ENCODE results near the gene BCR.

Gene BCR

GRCh38 chr22:23287136-23288095 is 107.1 kb downstream of the BCR start:
- Histone ChIP-seq H3K9ac (ENCODE audit: insufficient read length, low read depth) (no peak overlapping the region), H3K36me3 (ENCODE audit: insufficient read depth, insufficient read length, low read length) (peaks cover 81% of the 10 kb centered on the region), H3K4me3 (ENCODE audit: insufficient read length, low read depth) (no peak overlapping the region), H3K9me3 (ENCODE audit: insufficient read depth, low read length) (no peaks in the 10 kb centered on the region), H3K4me1 (ENCODE audit: insufficient read depth, insufficient read length) (peaks cover 2% of the 10 kb centered on the region), H3K27me3 (ENCODE audit: insufficient read depth, insufficient read length) (no peaks in the 10 kb centered on the region)
- TF ChIP-seq YY1 (IDR thresholded peaks at IDR 0.05; ENCODE audit: insufficient read depth, insufficient read length) (no peak), SUZ12 (IDR thresholded peaks at IDR 0.05; ENCODE audit: extremely low read depth, insufficient read depth, insufficient read length) (no peak), ZNF274 (IDR thresholded peaks at IDR 0.05; ENCODE audit: low read depth, low read length) (no peak)
- DNase-seq (ENCODE audit: low read depth, low spot score): no peak

- peaks cover 81% of the 10 kb centered on the region for H3K36me3 ChIP-seq (ENCODE audit: insufficient read depth, insufficient read length, low read length)
- no peak overlapping the region for H3K4me3 ChIP-seq (ENCODE audit: insufficient read length, low read depth)
- TF ChIP-seq ZNF274 (IDR thresholded peaks at IDR 0.05; ENCODE audit: low read depth, low read length): no peak
- TF ChIP-seq YY1 (IDR thresholded peaks at IDR 0.05; ENCODE audit: insufficient read depth, insufficient read length): no peak
- no peak for TF ChIP-seq SUZ12 (IDR thresholded peaks at IDR 0.05; ENCODE audit: extremely low read depth, insufficient read depth, insufficient read length)
- DNase-seq (ENCODE audit: low read depth, low spot score): no peak
- no peaks in the 10 kb centered on the region for H3K27me3 ChIP-seq (ENCODE audit: insufficient read depth, insufficient read length)
- no peaks in the 10 kb centered on the region for H3K9me3 ChIP-seq (ENCODE audit: insufficient read depth, low read length)
- peaks cover 2% of the 10 kb centered on the region for H3K4me1 ChIP-seq (ENCODE audit: insufficient read depth, insufficient read length)
- H3K9ac ChIP-seq (ENCODE audit: insufficient read length, low read depth): no peak overlapping the region
These were observed 108.2 kb downstream of the BCR start for GRCh38 chr22:23288301-23289129.

DNA sequence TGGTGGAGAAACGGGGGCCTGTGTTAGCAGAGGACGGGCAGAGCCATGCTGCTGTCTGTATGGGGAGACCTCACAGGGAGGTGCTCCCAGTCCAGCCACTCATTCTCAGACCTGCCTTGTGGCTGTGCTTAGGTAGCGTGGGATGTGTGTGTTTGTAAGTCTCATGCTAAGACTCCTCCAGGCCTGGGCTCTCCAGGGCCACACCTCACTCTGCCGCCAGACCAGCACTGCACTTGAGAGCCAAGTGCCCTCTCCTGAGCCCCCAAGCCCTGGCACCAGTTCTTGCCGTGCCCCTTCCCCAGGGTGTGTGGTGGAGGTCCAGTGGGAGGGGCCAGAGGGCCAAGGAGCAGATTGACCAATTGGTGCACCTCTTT is 108.8 kb downstream of the BCR start:
- Histone ChIP-seq H3K4me3 (ENCODE audit: insufficient read length, low read depth) (no peak overlapping the region), H3K9ac (ENCODE audit: insufficient read length, low read depth) (no peak overlapping the region), H3K27me3 (ENCODE audit: insufficient read depth, insufficient read length) (no peaks in the 10 kb centered on the region), H3K4me1 (ENCODE audit: insufficient read depth, insufficient read length) (peaks cover 2% of the 10 kb centered on the region), H3K9me3 (ENCODE audit: insufficient read depth, low read length) (no peaks in the 10 kb centered on the region), H3K36me3 (ENCODE audit: insufficient read depth, insufficient read length, low read length) (peaks cover 81% of the 10 kb centered on the region)
- TF ChIP-seq ZNF274 (IDR thresholded peaks at IDR 0.05; ENCODE audit: low read depth, low read length): no peak
- no peak for DNase-seq (ENCODE audit: low read depth, low spot score)

- Histone ChIP-seq H3K4me1 (ENCODE audit: insufficient read depth, insufficient read length) (peaks cover 2% of the 10 kb centered on the region), H3K4me3 (ENCODE audit: insufficient read length, low read depth) (no peak overlapping the region), H3K36me3 (ENCODE audit: insufficient read depth, insufficient read length, low read length) (peaks cover 83% of the 10 kb centered on the region), H3K9ac (ENCODE audit: insufficient read length, low read depth) (no peak overlapping the region), H3K27me3 (ENCODE audit: insufficient read depth, insufficient read length) (no peaks in the 10 kb centered on the region), H3K9me3 (ENCODE audit: insufficient read depth, low read length) (no peaks in the 10 kb centered on the region)
- peak; percentile 30 for DNase-seq (ENCODE audit: low read depth, low spot score)
- TF ChIP-seq ZNF274 (IDR thresholded peaks at IDR 0.05; ENCODE audit: low read depth, low read length) (no peak), SUZ12 (IDR thresholded peaks at IDR 0.05; ENCODE audit: extremely low read depth, insufficient read depth, insufficient read length) (no peak), YY1 (IDR thresholded peaks at IDR 0.05; ENCODE audit: insufficient read depth, insufficient read length) (no peak)
These were observed 109.8 kb downstream of the BCR start for GRCh38 chr22:23289851-23290724.

DNA sequence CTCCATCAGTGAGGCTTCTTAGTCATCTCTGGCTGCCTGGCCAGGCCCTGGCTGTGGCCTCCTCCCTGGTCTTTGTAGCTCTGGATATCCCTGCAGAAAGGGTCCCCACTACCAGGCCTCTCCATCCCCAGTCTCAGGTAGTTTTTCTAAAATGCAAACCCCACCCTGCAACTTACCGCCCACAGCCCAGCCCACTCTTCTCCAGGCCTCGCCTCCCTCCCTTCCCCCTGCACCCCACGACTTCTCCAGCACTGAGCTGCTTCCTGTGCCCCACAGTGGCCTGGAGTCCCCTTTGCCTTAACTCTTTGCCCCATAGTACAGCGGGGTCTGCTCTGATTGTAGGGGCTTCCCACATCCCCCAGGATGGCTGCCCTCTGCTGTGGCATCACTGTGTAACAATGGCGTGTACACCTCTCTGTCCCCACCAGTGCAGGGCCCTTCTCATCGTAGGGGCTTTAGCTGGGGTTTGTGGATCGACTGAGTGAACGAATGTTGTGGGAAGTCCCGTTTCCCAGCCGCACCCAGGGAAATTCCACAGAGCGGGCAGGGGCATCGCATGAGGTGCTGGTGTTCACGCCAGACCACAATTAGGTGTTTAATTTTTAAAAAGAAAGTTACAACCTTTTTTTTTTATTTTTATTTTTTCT is 111.6 kb downstream of the BCR start:
- DNase-seq (ENCODE audit: low read depth, low spot score): no peak
- peaks cover 2% of the 10 kb centered on the region for H3K4me1 ChIP-seq (ENCODE audit: insufficient read depth, insufficient read length)
- no peak for TF ChIP-seq SUZ12 (IDR thresholded peaks at IDR 0.05; ENCODE audit: extremely low read depth, insufficient read depth, insufficient read length)
- TF ChIP-seq ZNF274 (IDR thresholded peaks at IDR 0.05; ENCODE audit: low read depth, low read length): no peak
- no peak for TF ChIP-seq YY1 (IDR thresholded peaks at IDR 0.05; ENCODE audit: insufficient read depth, insufficient read length)
- no peak overlapping the region for H3K9ac ChIP-seq (ENCODE audit: insufficient read length, low read depth)
- H3K36me3 ChIP-seq (ENCODE audit: insufficient read depth, insufficient read length, low read length): peaks cover 74% of the 10 kb centered on the region
- no peaks in the 10 kb centered on the region for H3K9me3 ChIP-seq (ENCODE audit: insufficient read depth, low read length)
- H3K4me3 ChIP-seq (ENCODE audit: insufficient read length, low read depth): no peak overlapping the region
- H3K27me3 ChIP-seq (ENCODE audit: insufficient read depth, insufficient read length): no peaks in the 10 kb centered on the region

- Histone ChIP-seq H3K9me3 (ENCODE audit: insufficient read depth, low read length) (no peaks in the 10 kb centered on the region), H3K4me3 (ENCODE audit: insufficient read length, low read depth) (no peak overlapping the region), H3K9ac (ENCODE audit: insufficient read length, low read depth) (no peak overlapping the region), H3K27me3 (ENCODE audit: insufficient read depth, insufficient read length) (no peaks in the 10 kb centered on the region), H3K4me1 (ENCODE audit: insufficient read depth, insufficient read length) (peaks cover 1% of the 10 kb centered on the region), H3K36me3 (ENCODE audit: insufficient read depth, insufficient read length, low read length) (peaks cover 73% of the 10 kb centered on the region)
- DNase-seq (ENCODE audit: low read depth, low spot score): no peak
- TF ChIP-seq SUZ12 (IDR thresholded peaks at IDR 0.05; ENCODE audit: extremely low read depth, insufficient read depth, insufficient read length) (no peak), YY1 (IDR thresholded peaks at IDR 0.05; ENCODE audit: insufficient read depth, insufficient read length) (no peak), ZNF274 (IDR thresholded peaks at IDR 0.05; ENCODE audit: low read depth, low read length) (no peak)
These were observed 112.4 kb downstream of the BCR start for GRCh38 chr22:23292453-23293350.

Data from NT2/D1 (cell line).